Neural crest cell (in vitro differentiated cells): ENCODE measurements around the gene MARCHF9. TPM values are rescaled to one million over a fixed set of nuclear protein-coding genes. Genes with fewer than 3 reads are reported as not detected.

Experiments
- DNase-seq: peaks from one replicate; pipeline ENCODE4 v3.0.0; 2021; ENCODE audit warnings: low read depth, mixed read lengths, low spot score
- H3K27ac Mint-ChIP-seq: one replicate; pipeline ENCODE4 v1.8.0; 2021; ENCODE audit warnings: mild to moderate bottlenecking, mixed read lengths; ENCODE audit not compliant: unreplicated experiment
- H3K27me3 Mint-ChIP-seq: 2 replicates; pipeline ENCODE4 v1.8.0; 2021; ENCODE audit warnings: low read depth, mild to moderate bottlenecking, mixed read lengths
- H3K36me3 Mint-ChIP-seq: 2 replicates; pipeline ENCODE4 v1.8.0; 2021; ENCODE audit warnings: low read depth, mild to moderate bottlenecking, mixed read lengths
- H3K4me1 Mint-ChIP-seq: 2 replicates; pipeline ENCODE4 v1.8.0; 2021; ENCODE audit warnings: mixed read lengths
- H3K4me3 Mint-ChIP-seq: one replicate; pipeline ENCODE4 v1.8.0; 2021; ENCODE audit warnings: mild to moderate bottlenecking, mixed read lengths
- H3K9me3 Mint-ChIP-seq: 2 replicates; pipeline ENCODE4 v1.8.0; 2021; ENCODE audit warnings: mixed read lengths
- total RNA-seq: library from RNA; stranded (reverse); gene quantifications from 2 replicates; pipeline ENCODE4 v1.2.1, GENCODE V29; 2021
- TF ChIP-seq, protein P1 (sequence below): fragments of 200-600 bp; sonication (generic); conservative IDR thresholded peaks from 2 replicates; pipeline ENCODE4 v1.5.0; 2021; ENCODE audit warnings: antibody characterized with exemption, mild to moderate bottlenecking

Gene MARCHF9
- total RNA-seq, 1 donor from 2014 or later = 18.8 TPM

DNA sequence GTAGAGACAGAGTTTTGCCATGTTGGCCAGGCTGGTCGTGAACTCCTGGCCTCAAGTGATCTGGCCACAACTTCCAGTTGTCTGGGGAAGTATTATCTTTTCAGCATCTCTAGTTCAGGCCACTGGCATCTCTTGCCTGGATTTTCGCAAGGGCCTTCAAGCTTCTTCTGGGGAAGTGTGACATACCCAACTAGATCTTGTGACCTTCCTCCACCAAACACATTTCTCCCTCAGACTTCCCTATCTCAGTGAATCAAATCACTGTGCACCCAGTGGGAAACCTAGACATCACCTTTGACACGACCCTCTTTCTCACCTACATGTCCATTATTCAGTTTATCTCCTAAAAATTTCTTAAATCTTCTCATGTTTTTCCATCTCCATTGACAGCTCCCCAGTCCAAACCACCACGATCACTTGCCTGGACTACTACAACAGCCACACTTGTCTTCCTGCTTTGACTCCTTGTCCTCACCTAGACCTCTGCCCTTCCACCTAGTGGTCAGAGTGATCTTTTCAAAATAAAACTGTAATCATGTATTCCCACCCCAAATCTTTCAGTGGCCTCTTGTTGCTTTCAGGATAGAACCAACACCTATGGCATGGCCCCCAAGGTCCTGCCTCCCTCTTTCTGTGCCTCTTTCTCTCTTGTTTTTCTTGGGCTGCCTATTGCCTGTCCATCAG is 20.8 kb downstream of the MARCHF9 start:
- peak overlapping the region; percentile 71 for H3K4me3 Mint-ChIP-seq
- peaks cover 6% of the 10 kb centered on the region for H3K27me3 Mint-ChIP-seq
- peaks cover 21% of the 10 kb centered on the region for H3K4me1 Mint-ChIP-seq
- no peak for DNase-seq
- TF ChIP-seq, protein P1, sequence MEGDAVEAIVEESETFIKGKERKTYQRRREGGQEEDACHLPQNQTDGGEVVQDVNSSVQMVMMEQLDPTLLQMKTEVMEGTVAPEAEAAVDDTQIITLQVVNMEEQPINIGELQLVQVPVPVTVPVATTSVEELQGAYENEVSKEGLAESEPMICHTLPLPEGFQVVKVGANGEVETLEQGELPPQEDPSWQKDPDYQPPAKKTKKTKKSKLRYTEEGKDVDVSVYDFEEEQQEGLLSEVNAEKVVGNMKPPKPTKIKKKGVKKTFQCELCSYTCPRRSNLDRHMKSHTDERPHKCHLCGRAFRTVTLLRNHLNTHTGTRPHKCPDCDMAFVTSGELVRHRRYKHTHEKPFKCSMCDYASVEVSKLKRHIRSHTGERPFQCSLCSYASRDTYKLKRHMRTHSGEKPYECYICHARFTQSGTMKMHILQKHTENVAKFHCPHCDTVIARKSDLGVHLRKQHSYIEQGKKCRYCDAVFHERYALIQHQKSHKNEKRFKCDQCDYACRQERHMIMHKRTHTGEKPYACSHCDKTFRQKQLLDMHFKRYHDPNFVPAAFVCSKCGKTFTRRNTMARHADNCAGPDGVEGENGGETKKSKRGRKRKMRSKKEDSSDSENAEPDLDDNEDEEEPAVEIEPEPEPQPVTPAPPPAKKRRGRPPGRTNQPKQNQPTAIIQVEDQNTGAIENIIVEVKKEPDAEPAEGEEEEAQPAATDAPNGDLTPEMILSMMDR = no peak
- H3K27ac Mint-ChIP-seq = peak overlapping the region; percentile 72
- no peaks in the 10 kb centered on the region for H3K9me3 Mint-ChIP-seq
- peaks cover 4% of the 10 kb centered on the region for H3K36me3 Mint-ChIP-seq

GRCh38 chr12:57776247-57776587 is 21.3 kb downstream of the MARCHF9 start:
- no peak for DNase-seq
- H3K27me3 Mint-ChIP-seq = peaks cover 6% of the 10 kb centered on the region
- H3K9me3 Mint-ChIP-seq = no peaks in the 10 kb centered on the region
- peaks cover 4% of the 10 kb centered on the region for H3K36me3 Mint-ChIP-seq
- peak overlapping the region; percentile 71 for H3K4me3 Mint-ChIP-seq
- H3K27ac Mint-ChIP-seq = peak overlapping the region; percentile 72
- TF ChIP-seq, protein P1 = no peak
- peaks cover 17% of the 10 kb centered on the region for H3K4me1 Mint-ChIP-seq

DNA sequence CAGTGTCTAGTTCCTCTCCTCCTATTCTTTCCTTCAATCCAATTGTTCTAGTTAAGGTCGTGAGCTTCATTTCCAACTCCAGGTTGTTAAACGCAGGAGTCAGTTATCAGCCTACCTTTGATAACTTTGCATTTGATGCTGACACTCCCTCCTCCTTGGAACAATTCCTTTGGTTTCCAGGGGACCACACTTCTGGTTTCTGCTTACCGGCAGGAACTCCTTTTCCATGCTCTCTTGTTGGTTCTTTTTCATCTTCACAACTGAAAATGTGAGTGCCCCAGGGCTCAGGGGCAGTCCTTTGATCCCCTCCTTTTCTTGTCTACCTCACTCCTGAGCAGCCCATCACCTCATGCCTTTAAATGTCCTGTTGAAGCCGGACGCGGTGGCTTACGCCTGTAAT is 22.5 kb downstream of the MARCHF9 start:
- TF ChIP-seq, protein P1 = no peak
- Mint-ChIP-seq H3K9me3 (no peaks in the 10 kb centered on the region), H3K27ac (peak overlapping the region; percentile 35), H3K36me3 (peaks cover 4% of the 10 kb centered on the region), H3K4me1 (peaks cover 11% of the 10 kb centered on the region), H3K4me3 (peak overlapping the region; percentile 41), H3K27me3 (no peaks in the 10 kb centered on the region)
- DNase-seq = no peak

DNA sequence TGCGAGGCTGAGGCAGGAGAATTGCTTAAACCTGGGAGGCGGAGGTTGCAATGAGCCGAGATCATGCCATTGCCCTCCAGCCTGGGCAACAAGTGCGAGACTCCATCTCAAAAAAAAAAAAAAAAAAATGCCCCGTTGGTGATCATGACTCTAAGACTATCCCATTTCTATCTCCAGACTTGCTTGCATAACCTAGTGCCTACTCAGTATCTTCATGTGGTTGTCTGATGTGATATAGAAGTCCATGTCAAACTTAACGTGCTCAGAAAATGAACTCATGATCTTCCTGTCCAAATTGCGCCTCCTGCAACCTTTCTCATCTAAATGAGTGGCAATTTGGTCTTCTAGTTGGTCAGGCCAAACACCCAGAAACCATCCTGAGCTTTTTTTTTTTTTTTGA is 23.0 kb downstream of the MARCHF9 start:
- TF ChIP-seq, protein P1 = no peak
- H3K4me1 Mint-ChIP-seq = peaks cover 14% of the 10 kb centered on the region
- H3K9me3 Mint-ChIP-seq = no peaks in the 10 kb centered on the region
- H3K4me3 Mint-ChIP-seq = no peak overlapping the region
- no peak for DNase-seq
- H3K36me3 Mint-ChIP-seq = peaks cover 8% of the 10 kb centered on the region
- H3K27ac Mint-ChIP-seq = no peak overlapping the region
- H3K27me3 Mint-ChIP-seq = no peaks in the 10 kb centered on the region

DNA sequence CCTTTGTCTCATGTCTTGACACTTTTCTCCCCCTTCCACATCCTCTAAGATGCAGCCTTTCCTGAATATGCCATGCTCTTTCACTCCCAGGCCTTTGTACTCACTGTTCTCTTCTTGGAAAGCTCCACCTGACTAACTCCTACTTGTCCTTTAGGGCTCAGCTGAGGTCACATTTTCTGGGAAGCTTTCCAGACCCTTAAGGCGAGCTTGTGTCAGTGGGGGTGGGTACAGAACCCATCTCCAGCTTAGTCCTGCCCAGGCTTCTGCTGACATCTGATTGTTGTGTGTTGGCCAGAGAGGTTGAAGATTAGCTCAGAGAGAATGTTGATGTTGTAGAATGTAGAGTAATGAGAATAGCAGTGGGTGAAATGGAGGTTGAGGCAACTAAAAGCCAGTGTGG is 24.8 kb downstream of the MARCHF9 start:
- Mint-ChIP-seq H3K27ac (peak overlapping the region; percentile 1), H3K27me3 (no peaks in the 10 kb centered on the region), H3K9me3 (no peaks in the 10 kb centered on the region), H3K4me3 (peak overlapping the region; percentile 43), H3K4me1 (peaks cover 20% of the 10 kb centered on the region), H3K36me3 (peaks cover 11% of the 10 kb centered on the region)
- no peak for DNase-seq
- TF ChIP-seq, protein P1 = no peak
